ENCODE results near the gene PACC1. TPM values are rescaled to one million over a fixed set of nuclear protein-coding genes. Genes with fewer than 3 reads are reported as not detected.

Gene PACC1
- total RNA-seq, 2 experiments from 2014 or later = 1.8 to 2.1 TPM

GRCh38 chr1:212377644-212378043 lies 37.0 kb downstream of the PACC1 start:
- H3K9me3 ChIP-seq (ENCODE audit: control insufficient read depth in 1 of 2, insufficient read depth in 1 of 2, low read length in 2 of 2) = no peaks in the 10 kb centered on the region
- H3K27me3 Mint-ChIP-seq = no peaks in the 10 kb centered on the region
- no peaks in the 10 kb centered on the region for H3K4me1 Mint-ChIP-seq (ENCODE audit: low read depth)
- ChIA-PET CTCF (interaction anchor here (1.6 kb wide), 1 partner anchor 25 kb away, joined by 6 read pairs; no protein-coding TSS in a partner anchor), POLR2A (no interaction called here)
- H3K4me3 ChIP-seq (ENCODE audit: low read length) = no peak overlapping the region
- TF ChIP-seq CTCF (IDR thresholded peaks at IDR 0.05) = no peak
- no peaks in the 10 kb centered on the region for H3K9me3 Mint-ChIP-seq
- no peak for DNase-seq
- H3K27me3 ChIP-seq (ENCODE audit: control insufficient read depth in 1 of 2, insufficient read depth in 2 of 2, low read length in 2 of 2) = no peaks in the 10 kb centered on the region
- H3K4me1 ChIP-seq (ENCODE audit: insufficient read depth, low read length) = no peaks in the 10 kb centered on the region
- peaks cover 46% of the 10 kb centered on the region for H3K36me3 ChIP-seq (ENCODE audit: insufficient read depth, low read length)
- peaks cover 73% of the 10 kb centered on the region for H3K36me3 Mint-ChIP-seq (ENCODE audit: low read depth)
- H3K4me3 Mint-ChIP-seq = no peak overlapping the region
- ATAC-seq (ENCODE audit: poor library complexity) = no peak
- H3K27ac Mint-ChIP-seq = no peak overlapping the region
- intact Hi-C loops (cut with DNase I, micrococcal nuclease) = no loop called here
- H3K27ac ChIP-seq (ENCODE audit: low read depth in 1 of 2, low read length in 2 of 2) = no peak overlapping the region

- Histone ChIP-seq H3K27me3 (ENCODE audit: control insufficient read depth in 1 of 2, insufficient read depth in 2 of 2, low read length in 2 of 2) (no peaks in the 10 kb centered on the region), H3K4me1 (ENCODE audit: insufficient read depth, low read length) (no peaks in the 10 kb centered on the region), H3K9me3 (ENCODE audit: control insufficient read depth in 1 of 2, insufficient read depth in 1 of 2, low read length in 2 of 2) (no peaks in the 10 kb centered on the region), H3K27ac (ENCODE audit: low read depth in 1 of 2, low read length in 2 of 2) (no peak overlapping the region), H3K4me3 (ENCODE audit: low read length) (no peak overlapping the region), H3K36me3 (ENCODE audit: insufficient read depth, low read length) (peaks cover 42% of the 10 kb centered on the region)
- intact Hi-C loops (cut with DNase I, micrococcal nuclease) = no loop called here
- CTCF ChIA-PET = interaction anchor here (1.0 to 1.1 kb wide), 2 partner anchors 8 to 80 kb away, joined by 3 read pairs; no protein-coding TSS in a partner anchor
- H3K9me3 Mint-ChIP-seq = no peaks in the 10 kb centered on the region
- ATAC-seq (ENCODE audit: poor library complexity) (no peak), DNase-seq (no peak)
- peaks cover 80% of the 10 kb centered on the region for H3K36me3 Mint-ChIP-seq (ENCODE audit: low read depth)
- TF ChIP-seq CTCF (IDR thresholded peaks at IDR 0.05) = no peak
- H3K4me1 Mint-ChIP-seq (ENCODE audit: low read depth) = no peaks in the 10 kb centered on the region
- POLR2A ChIA-PET = no interaction called here
- peak overlapping the region; percentile 51 for H3K27ac Mint-ChIP-seq
- no peaks in the 10 kb centered on the region for H3K27me3 Mint-ChIP-seq
- H3K4me3 Mint-ChIP-seq = no peak overlapping the region
Observed at GRCh38 chr1:212375986-212376385, 38.7 kb downstream of the PACC1 start.

GRCh38 chr1:212368073-212368484 lies 46.6 kb downstream of the PACC1 start:
- Mint-ChIP-seq H3K4me1 (ENCODE audit: low read depth) (peaks cover 5% of the 10 kb centered on the region), H3K4me3 (no peak overlapping the region), H3K27me3 (no peaks in the 10 kb centered on the region), H3K36me3 (ENCODE audit: low read depth) (peaks cover 86% of the 10 kb centered on the region), H3K9me3 (peaks cover 3% of the 10 kb centered on the region), H3K27ac (no peak overlapping the region)
- Histone ChIP-seq H3K27ac (ENCODE audit: low read depth in 1 of 2, low read length in 2 of 2) (no peak overlapping the region), H3K4me3 (ENCODE audit: low read length) (no peak overlapping the region), H3K9me3 (ENCODE audit: control insufficient read depth in 1 of 2, insufficient read depth in 1 of 2, low read length in 2 of 2) (no peaks in the 10 kb centered on the region), H3K36me3 (ENCODE audit: insufficient read depth, low read length) (peaks cover 31% of the 10 kb centered on the region), H3K27me3 (ENCODE audit: control insufficient read depth in 1 of 2, insufficient read depth in 2 of 2, low read length in 2 of 2) (no peaks in the 10 kb centered on the region), H3K4me1 (ENCODE audit: insufficient read depth, low read length) (no peaks in the 10 kb centered on the region)
- TF ChIP-seq CTCF (IDR thresholded peaks at IDR 0.05) = peak; percentile 69
- peak in 13 of 14 experiments; percentile 17 to 81 (median 25) for DNase-seq
- intact Hi-C loops (cut with DNase I, micrococcal nuclease) = loop anchor here (1.0 to 5.0 kb wide), 7 partner anchors 89 to 691 kb away; partner anchors contain the start of gene NEK2 (in 1 of the 2)
- ChIA-PET CTCF (interaction anchor here (0.5 to 3.9 kb wide), 7 partner anchors 8 to 687 kb away, joined by 3 to 28 read pairs (median 3); partner anchors contain the start of gene INTS7), POLR2A (interaction anchor here (1.3 to 2.4 kb wide), 2 partner anchors 82 to 297 kb away, joined by 4 to 9 read pairs; no protein-coding TSS in a partner anchor)
- peak; percentile 95 for ATAC-seq (ENCODE audit: poor library complexity)

Measured in CD4-positive, alpha-beta T cell (primary cell).